HG02938 (cell line): ENCODE measurements around the gene C2orf81.
A peak's percentile ranks its signal among the peaks of the same experiment; 100 is the strongest.
"Not testable (repeated sequence)": the region's sequence is repeated elsewhere in the genome, so short reads cannot be mapped to it uniquely, and the experiment has no call there.

ENCODE experiments used
- ATAC-seq: cut with Tn5 transposase; IDR thresholded peaks from one replicate; pipeline ENCODE4 v1.9.1; 2021; ENCODE audit warnings: mild to moderate bottlenecking, moderate library complexity; ENCODE audit not compliant: unreplicated experiment

C2orf81 gene

DNA sequence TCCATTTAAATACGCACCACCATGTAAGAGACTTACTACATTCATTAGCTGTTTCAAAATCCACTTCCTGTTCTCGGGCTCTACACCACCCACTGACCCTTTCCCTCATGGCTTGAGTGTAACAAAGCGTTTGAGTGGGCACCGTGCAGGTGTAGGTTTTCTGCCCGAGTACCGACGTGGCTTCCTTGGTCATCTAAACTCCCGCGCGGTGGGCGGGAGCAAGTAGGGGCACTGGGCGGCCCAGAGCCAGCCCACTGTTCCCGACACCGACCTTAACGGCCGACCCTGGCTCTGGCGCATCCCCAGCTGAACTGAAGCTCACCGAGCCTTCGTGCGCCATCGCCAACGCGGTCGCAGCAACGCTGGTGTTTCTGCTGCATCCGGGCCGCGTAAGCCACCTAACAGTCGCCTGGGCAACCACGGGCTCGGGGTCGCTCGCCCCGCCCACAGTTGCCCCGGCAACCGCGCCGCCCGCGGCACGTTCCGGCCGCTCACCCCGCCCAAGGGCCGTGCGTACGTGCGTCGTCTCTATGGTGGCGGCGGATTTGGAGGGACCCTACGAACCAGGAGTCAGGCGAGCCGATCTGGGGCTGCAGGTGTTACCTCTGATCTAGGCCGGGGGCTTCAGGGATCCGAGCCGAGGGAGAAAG, at the start of gene C2orf81, which contains the start of gene WDR54:
C2orf81 (minus strand) TSS at position 399 of the 650 bp plus-strand sequence; CDS start at position 340, 59 bp downstream.
WDR54 (plus strand) TSS at position 510 of the 650 bp plus-strand sequence. CDS start 424 bp downstream, outside the sequence.
- ATAC-seq = peak; percentile 86

DNA sequence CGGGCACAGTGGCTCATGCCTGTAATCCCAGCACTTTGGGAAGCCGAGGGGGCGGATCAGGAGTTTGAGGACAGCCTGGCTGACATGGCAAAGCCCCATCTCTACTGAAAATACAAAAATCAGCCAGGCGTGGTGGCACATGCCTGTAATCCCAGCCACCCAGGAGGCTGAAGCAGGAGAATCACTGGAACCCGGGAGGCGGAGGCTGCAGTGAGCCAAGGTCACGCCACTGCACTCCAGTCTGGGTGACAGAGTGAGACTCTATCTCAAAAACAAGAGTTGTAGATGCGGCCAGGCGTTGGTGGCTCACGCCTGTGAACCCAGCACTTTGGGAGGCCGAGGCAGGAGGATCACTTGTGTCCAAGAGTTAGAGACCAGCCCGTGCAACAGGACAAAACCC, 49.3 kb upstream of the C2orf81 start:
- ATAC-seq = not testable (repeated sequence)

- ATAC-seq = no peak
Measured at GRCh38 chr2:74464406-74464805, 43.0 kb upstream of the C2orf81 start.

- no peak for ATAC-seq
Measured at GRCh38 chr2:74462786-74463105, 41.3 kb upstream of the C2orf81 start.

DNA sequence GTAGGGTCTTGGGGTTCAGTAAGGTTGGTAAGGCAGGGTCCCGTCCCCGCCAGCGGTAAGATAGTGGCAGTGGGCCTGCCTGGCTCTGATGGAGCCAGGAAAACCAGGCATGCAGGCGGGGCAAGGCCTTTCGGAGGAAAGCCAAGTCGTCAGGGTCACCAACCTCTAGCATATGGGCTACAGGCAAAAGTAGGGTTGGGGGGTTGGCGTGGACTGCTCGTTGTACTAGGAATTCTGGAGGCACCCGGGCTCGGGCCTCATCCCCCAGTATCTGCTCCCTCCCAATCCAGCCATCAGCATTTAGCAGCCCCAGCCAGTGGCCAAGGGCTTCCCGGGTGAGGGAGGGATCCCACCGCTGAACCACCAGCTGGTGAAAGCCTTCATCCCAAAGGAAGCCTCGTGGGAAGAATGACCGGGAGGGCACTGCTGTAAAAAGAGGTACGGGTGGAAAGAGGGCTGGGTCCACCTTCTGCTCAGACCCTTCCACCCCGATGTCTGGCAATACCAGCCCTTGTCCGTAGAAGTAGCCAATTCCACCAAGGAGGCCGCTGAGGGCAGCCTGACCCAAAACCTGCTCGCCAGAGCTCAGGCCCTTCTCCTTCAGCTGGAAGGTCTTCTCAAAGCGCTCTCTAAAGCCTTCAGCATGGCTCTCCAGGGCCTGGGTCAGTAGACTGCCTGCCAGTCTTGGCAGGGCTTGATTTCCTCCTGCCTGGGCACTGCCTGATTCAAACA, 40.8 kb upstream of the C2orf81 start:
- no peak for ATAC-seq

DNA sequence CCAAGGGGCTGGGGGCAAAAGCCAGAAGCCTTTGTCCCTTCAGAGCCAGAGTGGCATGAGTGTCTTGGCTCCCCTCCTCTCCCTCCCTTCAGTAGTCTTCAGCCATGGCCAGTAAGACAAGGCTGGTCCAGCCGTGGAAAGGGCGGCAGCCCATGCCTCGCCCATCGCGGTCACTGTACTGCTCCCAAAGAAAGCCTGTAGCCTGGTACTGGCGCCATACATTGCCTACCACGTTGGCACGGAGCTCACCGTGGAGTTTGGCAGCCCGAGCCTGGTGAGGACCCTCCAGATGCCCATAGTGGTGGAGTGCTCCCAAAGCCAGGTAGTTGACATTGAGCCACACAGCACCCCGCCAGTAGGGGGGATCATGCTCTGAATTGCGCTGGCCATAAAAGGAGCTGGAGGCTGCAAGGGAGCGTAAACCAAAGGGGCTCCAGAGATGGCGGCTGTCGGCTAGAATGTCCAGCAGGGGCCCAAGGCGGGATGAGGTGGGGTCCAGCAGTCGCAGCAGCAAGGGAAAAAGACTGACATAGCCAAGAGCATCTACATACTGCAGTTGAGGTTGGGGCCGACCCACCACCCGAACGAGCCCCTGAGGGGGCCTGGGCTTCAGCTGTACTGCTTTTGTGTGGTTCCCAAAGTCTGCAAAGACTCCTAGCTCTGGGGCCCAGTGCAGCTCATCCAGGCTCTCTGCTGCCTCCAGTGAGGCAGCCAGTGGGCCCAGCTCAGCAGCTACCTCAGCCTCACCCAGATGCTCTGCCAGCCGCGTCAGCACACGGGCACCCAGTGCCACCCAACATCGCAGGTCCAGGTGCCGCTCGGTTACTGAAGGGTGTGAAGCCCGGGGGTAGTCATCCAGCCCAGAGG, 40.0 kb upstream of the C2orf81 start:
- no peak for ATAC-seq

DNA sequence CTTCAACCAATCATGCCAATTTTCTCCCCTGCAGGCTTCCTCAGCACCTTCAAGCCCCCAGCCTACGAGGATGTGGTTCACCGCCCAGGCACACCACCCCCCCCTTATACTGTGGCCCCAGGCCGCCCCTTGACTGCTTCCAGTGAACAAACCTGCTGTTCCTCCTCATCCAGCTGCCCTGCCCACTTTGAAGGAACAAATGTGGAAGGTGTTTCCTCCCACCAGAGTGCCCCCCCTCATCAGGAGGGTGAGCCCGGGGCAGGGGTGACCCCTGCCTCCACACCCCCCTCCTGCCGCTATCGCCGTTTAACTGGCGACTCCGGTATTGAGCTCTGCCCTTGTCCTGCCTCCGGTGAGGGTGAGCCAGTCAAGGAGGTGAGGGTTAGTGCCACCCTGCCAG, 38.8 kb upstream of the C2orf81 start:
- ATAC-seq = not testable (repeated sequence)

DNA sequence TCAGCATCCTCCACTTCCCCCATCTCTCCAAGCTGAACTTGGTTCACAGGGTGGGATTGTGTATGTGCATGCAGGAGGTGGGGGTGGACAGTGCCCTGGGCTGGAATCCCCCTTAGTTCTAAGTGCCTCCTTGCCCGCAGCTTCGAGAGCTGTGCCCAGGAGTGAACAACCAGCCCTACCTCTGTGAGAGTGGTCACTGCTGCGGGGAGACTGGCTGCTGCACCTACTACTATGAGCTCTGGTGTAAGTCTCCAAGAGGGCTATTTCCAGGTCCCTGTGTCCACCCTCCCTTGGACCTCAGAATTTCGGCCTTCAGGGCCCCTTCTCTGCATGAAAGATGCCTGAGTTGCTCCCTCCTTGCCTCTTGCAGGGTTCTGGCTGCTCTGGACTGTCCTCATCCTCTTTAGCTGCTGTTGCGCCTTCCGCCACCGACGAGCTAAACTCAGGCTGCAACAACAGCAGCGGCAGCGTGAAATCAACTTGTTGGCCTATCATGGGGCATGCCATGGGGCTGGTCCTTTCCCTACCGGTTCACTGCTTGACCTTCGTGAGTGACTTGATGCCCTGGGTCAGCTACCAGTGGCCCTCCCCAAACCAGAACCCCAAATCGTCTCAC, 38.2 kb upstream of the C2orf81 start:
- ATAC-seq = not testable (repeated sequence)

GRCh38 chr2:74458938-74459363, 37.5 kb upstream of the C2orf81 start:
- no peak for ATAC-seq

GRCh38 chr2:74458132-74458937, 36.9 kb upstream of the C2orf81 start, which contains the start of gene WBP1:
Gene WBP1 (plus strand): TSS chr2:74458438. CDS start chr2:74458603, 165 bp downstream.
- peak; percentile 84 for ATAC-seq

GRCh38 chr2:74457549-74458131, 36.2 kb upstream of the C2orf81 start:
- peak; percentile 22 for ATAC-seq

DNA sequence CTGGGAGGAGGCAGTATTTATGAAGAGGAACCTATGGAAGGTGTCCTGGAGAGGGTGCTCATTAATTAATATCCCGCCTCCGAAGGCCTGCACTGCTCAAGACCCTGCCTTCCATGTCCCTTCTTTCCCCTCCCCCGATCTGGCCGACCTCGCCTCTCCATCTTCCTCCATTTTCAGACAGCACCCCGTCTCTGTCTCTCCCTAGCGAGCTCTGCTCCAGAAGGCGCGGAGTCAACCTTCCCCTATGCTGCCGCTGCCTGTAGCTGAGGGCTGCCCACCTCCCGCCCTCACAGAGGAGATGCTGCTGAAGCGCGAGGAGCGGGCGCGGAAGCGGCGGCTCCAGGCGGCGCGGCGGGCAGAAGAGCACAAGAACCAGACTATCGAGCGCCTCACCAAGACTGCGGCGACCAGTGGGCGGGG, 35.7 kb upstream of the C2orf81 start:
- no peak for ATAC-seq

GRCh38 chr2:74454654-74455511, 33.5 kb upstream of the C2orf81 start, which contains the start of gene INO80B:
Gene INO80B (plus strand): TSS chr2:74455087. CDS start chr2:74455117, 30 bp downstream.
- peak; percentile 34 for ATAC-seq

DNA sequence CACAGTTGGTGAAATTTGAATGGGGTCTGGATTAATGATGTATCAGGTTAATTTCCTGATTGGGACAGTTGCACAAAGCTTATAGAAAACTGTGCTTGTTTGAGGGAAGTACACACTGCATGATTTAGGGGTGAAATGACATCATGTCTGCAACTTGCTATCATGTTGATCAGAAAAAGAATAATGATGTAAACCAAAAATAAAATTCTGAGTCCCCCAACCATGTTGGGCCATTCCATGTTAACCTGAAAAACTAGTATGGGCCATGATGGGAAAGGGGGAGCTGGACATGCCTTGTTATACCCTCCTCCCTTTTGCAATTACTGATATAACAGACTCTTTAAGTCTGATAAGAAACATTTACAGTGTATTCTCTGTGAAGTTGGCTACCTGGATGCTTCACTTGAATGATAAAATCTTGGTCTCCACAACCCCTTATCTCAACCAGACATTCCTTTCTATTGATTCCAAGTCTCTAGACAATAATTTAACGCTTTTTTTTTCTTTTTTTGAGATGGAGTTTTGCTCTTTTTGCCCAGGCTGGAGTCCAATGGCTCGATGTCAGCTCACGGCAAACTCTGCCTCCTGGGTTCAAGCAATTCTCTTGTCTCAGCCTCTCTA, 29.3 kb upstream of the C2orf81 start:
- ATAC-seq = no peak

DNA sequence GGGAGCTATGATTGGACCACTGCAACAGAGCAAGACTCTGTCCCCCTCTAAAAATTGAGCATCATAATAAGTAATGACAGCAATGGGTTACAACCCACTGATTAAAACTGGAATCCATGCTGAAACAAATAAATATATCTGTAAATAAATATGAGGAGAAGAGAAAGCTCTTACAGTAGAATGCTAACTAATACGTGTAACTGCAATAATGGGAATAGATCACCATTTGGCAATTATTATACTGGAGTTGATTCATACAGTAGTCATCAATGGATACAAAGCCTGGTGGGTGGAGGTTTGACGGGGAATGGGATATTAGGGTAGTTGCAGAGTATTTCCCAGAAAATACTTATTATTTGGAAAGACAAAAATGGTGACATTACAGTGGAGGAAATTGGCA, 27.4 kb upstream of the C2orf81 start:
- ATAC-seq = no peak

DNA sequence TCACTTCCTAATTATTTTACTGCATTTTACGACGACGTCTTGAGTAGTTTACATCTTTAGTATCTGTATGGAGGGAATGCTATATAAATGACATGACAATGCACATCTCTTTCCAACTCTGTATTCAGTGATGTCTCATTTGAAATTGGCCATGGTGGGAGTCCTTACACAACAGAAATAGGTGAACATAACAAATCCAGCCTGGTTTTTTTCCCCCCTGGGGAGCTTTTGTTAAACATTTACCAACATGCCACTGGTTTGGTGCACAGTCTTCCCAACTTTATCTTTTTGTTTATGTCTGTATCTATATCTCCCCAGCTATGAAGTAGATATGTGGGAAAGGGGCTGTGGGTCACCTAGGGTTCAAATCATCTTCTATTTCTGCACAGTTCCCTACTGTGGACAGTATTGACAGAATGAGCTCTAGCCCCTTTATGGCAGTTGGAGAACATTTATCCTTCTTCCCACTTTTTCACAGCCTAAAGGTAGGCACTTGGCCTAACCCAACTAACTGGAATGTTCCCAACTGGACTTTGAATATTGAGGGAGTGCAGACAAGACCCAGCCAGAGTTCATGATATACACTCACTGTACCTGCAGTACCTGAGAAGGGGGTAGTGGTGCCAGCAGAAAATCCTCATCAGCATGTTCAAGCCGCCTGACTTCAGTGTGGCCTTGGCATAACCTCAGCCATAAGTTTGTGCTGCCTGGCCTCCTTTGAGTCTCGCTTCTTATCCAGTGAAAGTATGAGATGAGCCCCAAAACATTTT, 26.0 kb upstream of the C2orf81 start:
- ATAC-seq = no peak
